GM18507 (cell line): ENCODE results near the gene SH3YL1.

ENCODE experiments used
- DNase-seq: peaks from one replicate; pipeline ENCODE4 v3.0.0; 2011; ENCODE audit warnings: low read depth; ENCODE audit not compliant: insufficient read length; ENCODE audit errors: extremely low spot score
- FAIRE-seq: peaks from 2 replicates; lab custom pipeline; 2011; peaks lifted over from hg19 to GRCh38; lab: Jason Lieb, UNC

The SH3YL1 gene, protein sequence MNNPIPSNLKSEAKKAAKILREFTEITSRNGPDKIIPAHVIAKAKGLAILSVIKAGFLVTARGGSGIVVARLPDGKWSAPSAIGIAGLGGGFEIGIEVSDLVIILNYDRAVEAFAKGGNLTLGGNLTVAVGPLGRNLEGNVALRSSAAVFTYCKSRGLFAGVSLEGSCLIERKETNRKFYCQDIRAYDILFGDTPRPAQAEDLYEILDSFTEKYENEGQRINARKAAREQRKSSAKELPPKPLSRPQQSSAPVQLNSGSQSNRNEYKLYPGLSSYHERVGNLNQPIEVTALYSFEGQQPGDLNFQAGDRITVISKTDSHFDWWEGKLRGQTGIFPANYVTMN

GRCh38 chr2:263774-264492, at the start of gene SH3YL1:
Gene SH3YL1, minus strand, starts transcription at chr2:264032. Its CDS starts 48 bp downstream, at chr2:263984.
- DNase-seq = no peak
- FAIRE-seq = no peak

DNA sequence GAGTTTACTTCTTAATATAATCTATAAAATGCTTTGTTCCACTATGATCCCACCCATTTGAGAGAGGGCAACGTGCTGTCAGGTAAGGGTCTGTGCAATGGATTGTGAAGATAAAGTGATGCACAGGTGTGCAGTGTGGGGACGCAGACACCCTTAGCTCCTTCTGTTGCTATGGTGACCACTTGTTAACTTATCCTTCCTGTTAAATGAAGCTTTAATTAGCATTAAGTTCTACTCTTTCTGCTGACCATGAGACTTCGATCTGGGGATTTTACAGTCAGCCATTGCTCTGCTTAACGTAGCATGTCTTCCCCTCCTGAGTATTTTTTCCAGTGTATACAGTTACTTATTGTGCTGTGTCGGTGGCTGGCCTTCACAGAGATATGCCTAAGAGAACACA, 47.2 kb upstream of the SH3YL1 start:
- no peak for DNase-seq
- no peak for FAIRE-seq

DNA sequence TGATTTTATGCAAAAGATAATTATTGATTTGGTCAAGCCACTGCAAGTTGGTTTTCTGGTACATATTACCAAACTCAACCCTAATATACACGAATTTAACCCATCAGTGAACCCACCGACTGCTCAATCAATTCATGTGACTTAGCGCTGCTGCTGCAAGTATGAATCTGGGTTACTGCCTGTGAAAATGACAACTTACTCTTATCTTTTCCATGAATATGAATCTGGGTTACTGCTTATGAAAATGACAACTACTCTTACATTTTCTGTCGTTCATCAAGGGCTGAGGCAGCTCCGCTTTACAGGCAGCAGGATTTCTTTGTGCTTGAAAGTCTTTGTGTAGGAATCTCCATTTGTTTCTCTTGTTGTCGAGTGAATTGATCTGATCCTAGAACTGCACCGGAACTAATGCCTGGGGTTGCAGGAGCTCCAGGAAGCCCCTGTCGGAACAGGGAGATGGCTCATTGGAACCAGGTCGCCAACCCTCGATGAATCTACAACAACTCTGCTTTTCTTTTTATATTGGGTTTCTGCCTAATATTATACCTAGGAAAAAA, 46.2 kb upstream of the SH3YL1 start:
- FAIRE-seq (no peak), DNase-seq (no peak)

DNA sequence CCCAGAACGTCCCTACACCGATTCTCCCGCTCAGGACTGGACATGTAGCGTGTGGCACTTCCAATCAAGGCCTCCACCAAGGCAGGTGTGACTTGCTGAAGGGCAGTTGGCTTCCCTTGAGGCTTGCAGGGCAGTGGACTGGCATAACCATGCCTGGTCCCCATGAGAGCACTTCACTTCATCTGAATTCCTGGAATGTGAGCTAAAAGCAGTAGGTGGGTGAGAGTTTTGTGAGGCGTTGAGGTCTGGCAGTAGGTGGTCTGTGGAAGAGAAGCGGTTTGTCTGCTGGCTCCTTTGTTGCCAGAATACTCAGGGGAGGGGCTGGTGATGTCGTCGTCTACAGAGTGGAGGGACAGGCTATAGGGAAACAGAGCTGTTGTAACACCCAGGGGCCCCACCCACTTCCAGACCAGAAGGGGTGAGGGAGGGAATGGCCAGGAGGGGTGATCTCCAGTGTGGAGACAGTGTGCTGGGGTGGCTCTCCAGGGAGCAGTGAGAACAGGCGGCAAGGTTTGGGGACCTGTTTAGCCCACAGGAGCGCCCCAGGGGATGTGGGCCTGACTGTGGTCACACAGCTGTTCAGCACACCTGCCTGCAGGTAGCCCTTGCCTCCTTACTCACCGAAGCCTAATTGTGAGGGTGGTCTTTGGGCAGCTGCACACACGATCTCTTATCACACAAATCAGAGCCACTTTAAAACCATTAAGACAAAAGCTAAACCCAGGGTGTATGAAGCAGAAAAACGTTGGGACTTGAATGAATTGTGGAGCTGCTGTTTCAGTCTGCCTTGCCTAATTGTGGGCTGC, 45.5 kb upstream of the SH3YL1 start:
- DNase-seq = no peak

GRCh38 chr2:305366-305765, 41.5 kb upstream of the SH3YL1 start:
- DNase-seq (no peak), FAIRE-seq (no peak)

More for the DNA sequence above, 45.5 kb upstream of the SH3YL1 start:
- FAIRE-seq = no peak

- FAIRE-seq (no peak), DNase-seq (no peak)
Observed at GRCh38 chr2:296354-296753, 32.5 kb upstream of the SH3YL1 start.

- no peak for FAIRE-seq
- DNase-seq = no peak
Observed at GRCh38 chr2:295090-295489, 31.3 kb upstream of the SH3YL1 start.

- DNase-seq (no peak), FAIRE-seq (no peak)
Observed at GRCh38 chr2:290090-290722, 26.4 kb upstream of the SH3YL1 start.

- no peak for FAIRE-seq
- no peak for DNase-seq
Observed at GRCh38 chr2:289362-290089, 25.7 kb upstream of the SH3YL1 start.

GRCh38 chr2:288758-289361, 25.0 kb upstream of the SH3YL1 start:
- FAIRE-seq = no peak

DNA sequence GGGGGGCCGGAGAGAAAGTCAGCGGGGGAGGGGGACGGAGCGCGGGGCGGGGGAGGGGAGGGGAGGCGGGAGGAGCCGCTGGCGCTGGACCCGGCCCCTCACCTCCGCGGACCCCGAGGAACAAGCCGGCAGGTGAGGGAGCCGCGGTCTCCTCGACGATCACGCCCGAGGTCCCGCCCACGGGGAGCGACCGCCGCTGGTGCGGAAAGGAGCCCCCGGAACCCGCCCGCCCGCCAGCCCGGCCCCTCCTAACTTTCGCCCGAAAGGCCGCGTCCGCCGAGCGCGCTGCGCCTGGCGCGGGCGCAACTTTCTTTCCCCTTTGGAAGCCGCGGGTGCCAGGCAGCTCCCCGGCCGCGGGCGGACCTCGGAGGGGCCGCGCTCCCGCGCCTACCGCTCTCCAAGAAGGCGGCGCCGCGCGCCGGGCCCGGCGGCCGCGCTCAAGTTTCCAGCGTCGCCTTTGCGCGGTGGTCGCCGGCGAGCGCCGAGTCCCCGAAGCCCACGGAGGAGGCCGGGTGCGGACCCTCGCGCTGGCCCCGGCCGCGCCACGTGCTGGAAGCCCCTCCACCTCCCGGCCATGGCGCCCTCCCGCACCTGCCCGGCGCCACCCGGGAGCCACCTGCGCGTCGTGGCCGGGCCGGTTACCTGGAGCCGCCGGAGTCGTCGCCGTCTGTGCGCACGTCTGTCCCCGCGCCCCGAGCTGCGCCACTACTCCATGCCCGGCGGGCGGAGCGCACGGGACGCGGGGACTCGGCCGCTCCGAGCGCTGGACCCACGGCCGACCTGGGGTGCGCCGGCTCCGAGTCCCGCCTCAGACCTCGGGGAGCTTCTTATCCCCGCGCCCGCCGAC, 24.3 kb upstream of the SH3YL1 start, which contains the start of gene ALKAL2:
TSS of gene ALKAL2 (minus strand) at position 181 of the 847 bp plus-strand sequence. CDS start 256 bp downstream, outside the sequence.
- DNase-seq (no peak), FAIRE-seq (no peak)

More at GRCh38 chr2:288758-289361, 25.0 kb upstream of the SH3YL1 start:
- no peak for DNase-seq

- FAIRE-seq = no peak
- DNase-seq = no peak
Observed at GRCh38 chr2:287471-287885, 23.6 kb upstream of the SH3YL1 start.

DNA sequence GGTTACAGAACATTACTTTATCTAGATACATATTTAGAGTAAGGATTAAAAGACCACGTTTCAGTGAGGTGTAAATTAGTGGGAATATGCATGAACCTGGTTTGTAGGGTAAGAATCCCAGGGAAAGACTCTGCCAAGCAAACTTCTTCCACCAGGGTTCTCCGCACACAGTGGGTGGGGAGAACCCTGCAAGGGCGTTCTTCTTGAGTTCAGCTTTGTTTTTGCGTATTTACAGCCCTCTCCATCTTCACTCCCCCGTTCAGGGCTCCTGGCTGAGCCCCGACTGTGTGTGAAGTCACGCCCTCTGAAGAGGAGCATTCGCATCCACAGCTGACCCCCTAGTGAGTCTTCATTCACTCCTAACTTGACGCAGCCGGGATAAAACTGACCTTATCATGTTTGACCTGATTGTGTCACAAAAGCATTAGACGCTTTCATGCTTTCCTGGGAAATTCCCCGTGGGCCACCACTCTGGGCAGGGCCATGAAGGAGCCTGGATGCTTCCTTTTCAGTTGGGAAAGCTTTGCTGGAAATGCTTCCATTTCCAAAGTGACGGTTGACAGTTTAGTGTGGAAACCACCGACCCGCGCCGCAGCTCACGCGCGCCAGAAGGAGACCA, 23.1 kb upstream of the SH3YL1 start:
- FAIRE-seq (no peak), DNase-seq (no peak)

GRCh38 chr2:286035-286434, 22.2 kb upstream of the SH3YL1 start:
- FAIRE-seq = no peak
- DNase-seq = no peak

DNA sequence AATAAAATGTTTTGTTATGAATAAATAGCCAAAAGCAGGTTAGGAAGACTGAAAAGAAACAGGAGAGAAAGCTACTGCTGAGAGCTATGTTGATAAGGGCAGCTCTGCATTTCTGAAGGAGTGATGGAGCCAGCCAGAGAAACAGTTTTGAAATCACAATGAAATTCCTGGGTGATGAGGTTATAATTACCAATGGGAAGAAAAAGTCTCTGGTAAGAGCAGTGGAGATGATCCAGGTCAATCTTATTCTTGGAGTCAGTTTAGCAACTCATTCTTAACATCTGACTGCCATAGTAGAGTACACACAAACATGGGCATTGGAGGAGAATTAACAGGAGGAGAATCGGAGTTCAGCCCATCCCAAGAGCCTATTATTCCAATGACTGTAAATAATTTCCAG, 21.7 kb upstream of the SH3YL1 start:
- FAIRE-seq (no peak), DNase-seq (no peak)

DNA sequence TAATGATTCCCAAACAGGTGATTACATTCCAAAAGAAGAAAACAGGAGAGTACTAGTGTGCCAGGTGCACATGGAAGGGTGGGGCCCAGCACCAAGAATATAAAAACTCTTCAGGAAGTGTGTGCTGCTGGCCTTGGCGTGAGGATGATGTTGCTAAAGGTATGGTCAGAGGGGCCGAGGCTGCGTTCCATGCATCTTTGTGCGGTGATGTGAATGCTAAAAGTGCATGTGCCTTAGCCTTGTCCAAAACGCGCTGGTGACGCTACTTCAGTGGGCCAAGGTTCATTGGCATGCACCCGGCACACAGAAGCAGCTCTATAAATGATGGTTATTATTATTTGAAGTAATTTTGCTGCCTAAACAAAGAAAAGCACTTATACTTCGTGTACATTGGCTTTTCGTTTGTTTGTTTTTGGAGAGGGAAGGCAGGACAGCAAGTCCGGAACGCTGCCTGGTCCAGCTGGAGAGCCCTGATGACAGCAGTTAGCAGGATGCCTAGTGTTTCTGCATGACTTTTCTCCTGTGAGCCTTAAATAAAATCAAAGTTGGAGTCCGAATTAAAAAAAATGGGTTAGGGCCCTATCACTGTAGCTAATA, 21.2 kb upstream of the SH3YL1 start:
- DNase-seq (no peak), FAIRE-seq (no peak)
